A673 (cell line): ENCODE results near the gene UBXN11. TPM values are rescaled to one million over a fixed set of nuclear protein-coding genes. Genes with fewer than 3 reads are reported as not detected.

Source experiments
- BruUV-seq: library from RNA; stranded (reverse); fragments of 400-500 nt; replicated peaks from 2 replicates; lab custom pipeline; 2021; lab: Mats Ljungman, UMichigan
- CTCF ChIA-PET: fragments of 300-600 bp; sonication (Branson Sonifier 250); formaldehyde crosslinking; loops from one replicate; lab custom pipeline; 2022; ENCODE audit warnings: antibody characterized with exemption; lab: Charles Lee
- POLR2A ChIA-PET: fragments of 300-600 bp; sonication (Branson Sonifier 250); formaldehyde crosslinking; loops from one replicate; lab custom pipeline; 2022; ENCODE audit warnings: antibody characterized with exemption; ENCODE audit not compliant: low non-redundant PET; lab: Charles Lee
- DNase-seq: peaks from one replicate; pipeline ENCODE4 v3.0.0-alpha.2; 2015; ENCODE audit warnings: low spot score
- H3K27ac ChIP-seq: fragments of 200-600 bp; sonication (generic); 2 replicates; pipeline ENCODE4 v1.5.1; 2016; ENCODE audit warnings: mixed run types, low read depth, mild to moderate bottlenecking, mixed read lengths, antibody characterized with exemption, low read length; ENCODE audit not compliant: poor library complexity, severe bottlenecking
- H3K27me3 ChIP-seq: fragments of 200-600 bp; sonication (generic); replicated peaks from 2 replicates; pipeline ENCODE4 v1.6.1; 2017; ENCODE audit warnings: mixed run types, low read depth, mild to moderate bottlenecking, mixed read lengths, antibody characterized with exemption, low read length; ENCODE audit not compliant: insufficient read depth, poor library complexity
- H3K36me3 ChIP-seq: fragments of 200-600 bp; sonication (generic); 2 replicates; pipeline ENCODE4 v1.6.1; 2016; ENCODE audit warnings: mixed run types, mild to moderate bottlenecking, mixed read lengths, antibody characterized with exemption, low read length; ENCODE audit not compliant: insufficient read depth, poor library complexity, severe bottlenecking
- H3K4me1 ChIP-seq: fragments of 200-600 bp; sonication (generic); 2 replicates; pipeline ENCODE4 v1.6.1; 2017; ENCODE audit warnings: mixed run types, mild to moderate bottlenecking, mixed read lengths, antibody characterized with exemption, low read length; ENCODE audit not compliant: insufficient read depth, poor library complexity, severe bottlenecking
- H3K4me3 ChIP-seq: fragments of 200-600 bp; sonication (generic); 2 replicates; pipeline ENCODE4 v1.5.1; 2016; ENCODE audit warnings: low read depth, mixed run types, mild to moderate bottlenecking, mixed read lengths, low read length; ENCODE audit not compliant: poor library complexity, severe bottlenecking
- H3K9me3 ChIP-seq: fragments of 200-600 bp; sonication (generic); 2 replicates; pipeline ENCODE4 v1.6.1; 2016; ENCODE audit warnings: mixed run types, low read depth, mild to moderate bottlenecking, mixed read lengths, antibody characterized with exemption, low read length; ENCODE audit not compliant: poor library complexity, severe bottlenecking
- CTCF ChIP-seq: fragments of 300-800, 200-600 bp; sonication (generic); conservative IDR thresholded peaks from 2 replicates; pipeline ENCODE4 v1.5.1; 2017; ENCODE audit warnings: low read depth, mild to moderate bottlenecking, antibody characterized with exemption, low read length, moderate library complexity, mixed read lengths
- EZH2 ChIP-seq: fragments of 200-600 bp; sonication (generic); IDR thresholded peaks from 2 replicates; pipeline ENCODE4 v1.6.1; 2017; ENCODE audit warnings: borderline replicate concordance, low read depth, mild to moderate bottlenecking, mixed read lengths, antibody characterized with exemption, low read length; ENCODE audit not compliant: poor library complexity, severe bottlenecking
- intact Hi-C: fragments of 100-400 bp; cut with micrococcal nuclease; formaldehyde crosslinking; loops from one replicate; pipeline ENCODE4 v1.10.0; 2022; ENCODE audit not compliant: unreplicated experiment
- total RNA-seq: library from RNA; stranded (reverse); gene quantifications from 2 replicates; pipeline ENCODE4 v1.2.3, GENCODE V29; 2021

The UBXN11 gene
- total RNA-seq, 1 experiment from 2014 or later = 22.1 TPM

- H3K27me3 ChIP-seq = no peaks in the 10 kb centered on the region
- no peaks in the 10 kb centered on the region for H3K9me3 ChIP-seq
- ChIA-PET CTCF (no interaction called here), POLR2A (no interaction called here)
- intact Hi-C loops = no loop called here
- no peaks in the 10 kb centered on the region for H3K4me1 ChIP-seq
- no peak overlapping the region for H3K27ac ChIP-seq
- H3K4me3 ChIP-seq = no peak overlapping the region
- BruUV-seq = no TSS peak
- TF ChIP-seq CTCF (no peak), EZH2 (no peak)
- DNase-seq = no peak
- H3K36me3 ChIP-seq = no peaks in the 10 kb centered on the region
Measured at GRCh38 chr1:26338670-26339069, 32.2 kb upstream of the UBXN11 start.

GRCh38 chr1:26337625-26338024, 31.2 kb upstream of the UBXN11 start:
- intact Hi-C loops = no loop called here
- no peak for TF ChIP-seq CTCF
- TF ChIP-seq EZH2 = no peak
- no peak overlapping the region for H3K27ac ChIP-seq
- H3K4me3 ChIP-seq = no peak overlapping the region
- DNase-seq = no peak
- ChIA-PET POLR2A (no interaction called here), CTCF (no interaction called here)
- H3K4me1 ChIP-seq = no peaks in the 10 kb centered on the region
- H3K27me3 ChIP-seq = no peaks in the 10 kb centered on the region
- no TSS peak for BruUV-seq
- no peaks in the 10 kb centered on the region for H3K9me3 ChIP-seq
- H3K36me3 ChIP-seq = no peaks in the 10 kb centered on the region

- no peaks in the 10 kb centered on the region for H3K4me1 ChIP-seq
- no TSS peak for BruUV-seq
- DNase-seq = no peak
- H3K36me3 ChIP-seq = no peaks in the 10 kb centered on the region
- H3K9me3 ChIP-seq = no peaks in the 10 kb centered on the region
- H3K27me3 ChIP-seq = no peaks in the 10 kb centered on the region
- intact Hi-C loops = no loop called here
- TF ChIP-seq EZH2 (no peak), CTCF (no peak)
- no peak overlapping the region for H3K4me3 ChIP-seq
- ChIA-PET POLR2A (no interaction called here), CTCF (no interaction called here)
- H3K27ac ChIP-seq = no peak overlapping the region
Measured at GRCh38 chr1:26337206-26337535, 30.7 kb upstream of the UBXN11 start.
